Activated B cell treated with CpG ODN at 0.5 μM for 24 hours (primary cell): ENCODE data around the gene GSTA4. TPM values are rescaled to one million over a fixed set of nuclear protein-coding genes. Genes with fewer than 3 reads are reported as not detected.
"Not testable (repeated sequence)": the region's sequence is repeated elsewhere in the genome, so short reads cannot be mapped to it uniquely, and the experiment has no call there.

Experiments used
- ATAC-seq: fragments of 200-7000 bp; cut with Tn5 transposase; one replicate; pipeline ENCODE4 v1.10.0; 2021; ENCODE audit warnings: low read depth, mild to moderate bottlenecking, moderate library complexity
- CTCF ChIA-PET: fragments of 350-600 bp; sonication (Branson Sonifier 250); formaldehyde crosslinking; loops from one replicate; lab custom pipeline; 2021; ENCODE audit warnings: antibody characterized with exemption; lab: Charles Lee
- POLR2A ChIA-PET: fragments of 350-600 bp; sonication (Branson Sonifier 250); formaldehyde crosslinking; loops from one replicate; lab custom pipeline; 2021; ENCODE audit warnings: antibody characterized with exemption; lab: Charles Lee
- DNase-seq: peaks from one replicate; pipeline ENCODE4 v3.0.0; 2022
- H3K27ac Mint-ChIP-seq: one replicate; pipeline ENCODE4 v1.8.0; 2020; ENCODE audit warnings: mixed read lengths
- H3K27me3 Mint-ChIP-seq: one replicate; pipeline ENCODE4 v1.8.0; 2021; ENCODE audit warnings: mixed read lengths
- H3K36me3 Mint-ChIP-seq: one replicate; pipeline ENCODE4 v1.8.0; 2021; ENCODE audit warnings: low read depth, mixed read lengths
- H3K4me1 Mint-ChIP-seq: one replicate; pipeline ENCODE4 v1.8.0; 2021; ENCODE audit warnings: mixed read lengths
- H3K4me3 Mint-ChIP-seq: one replicate; pipeline ENCODE4 v1.8.0; 2020; ENCODE audit warnings: mild to moderate bottlenecking, mixed read lengths
- H3K9me3 Mint-ChIP-seq: one replicate; pipeline ENCODE4 v1.8.0; 2020; ENCODE audit warnings: mixed read lengths
- CTCF ChIP-seq: fragments of 200-600 bp; IDR thresholded peaks from one replicate; pipeline ENCODE4 v1.8.0; 2022; ENCODE audit warnings: antibody characterized with exemption, mild to moderate bottlenecking
- intact Hi-C: fragments of 100-400 bp; cut with micrococcal nuclease; formaldehyde crosslinking; loops from one replicate; pipeline ENCODE4 v1.15.1; 2024
- total RNA-seq: library from RNA; stranded (reverse); gene quantifications from 2 replicates; pipeline ENCODE4 v1.2.3, GENCODE V29; 2022

The GSTA4 gene
- total RNA-seq, 1 donor from 2014 or later: 3.3 TPM

- POLR2A ChIA-PET: no interaction called here
- no peak overlapping the region for H3K27ac Mint-ChIP-seq
- TF ChIP-seq CTCF: no peak
- no peaks in the 10 kb centered on the region for H3K36me3 Mint-ChIP-seq
- H3K4me3 Mint-ChIP-seq: no peak overlapping the region
- intact Hi-C loops: no loop called here
- DNase-seq (no peak), ATAC-seq (no peak)
- H3K27me3 Mint-ChIP-seq: peaks cover 4% of the 10 kb centered on the region
- H3K9me3 Mint-ChIP-seq: no peaks in the 10 kb centered on the region
- H3K4me1 Mint-ChIP-seq: no peaks in the 10 kb centered on the region
- CTCF ChIA-PET: no interaction called here
Measured at GRCh38 chr6:52953911-52954839, 40.9 kb downstream of the GSTA4 start.

- H3K4me3 Mint-ChIP-seq: no peak overlapping the region
- ATAC-seq (no peak), DNase-seq (no peak)
- H3K4me1 Mint-ChIP-seq: no peaks in the 10 kb centered on the region
- ChIA-PET POLR2A (no interaction called here), CTCF (no interaction called here)
- no peaks in the 10 kb centered on the region for H3K9me3 Mint-ChIP-seq
- no peaks in the 10 kb centered on the region for H3K36me3 Mint-ChIP-seq
- H3K27ac Mint-ChIP-seq: no peak overlapping the region
- H3K27me3 Mint-ChIP-seq: peaks cover 9% of the 10 kb centered on the region
- no peak for TF ChIP-seq CTCF
- intact Hi-C loops: no loop called here
Measured at GRCh38 chr6:52946306-52946705, 48.8 kb downstream of the GSTA4 start.

GRCh38 chr6:52942821-52943220, 52.3 kb downstream of the GSTA4 start:
- H3K36me3 Mint-ChIP-seq, DNase-seq, H3K27ac Mint-ChIP-seq, H3K4me1 Mint-ChIP-seq, H3K27me3 Mint-ChIP-seq, H3K9me3 Mint-ChIP-seq, ATAC-seq, intact Hi-C loops, H3K4me3 Mint-ChIP-seq, CTCF ChIA-PET: not testable (repeated sequence)
- POLR2A ChIA-PET: interaction anchor here (0.6 kb wide), 1 partner anchor 577 kb away, joined by 6 read pairs; no protein-coding TSS in a partner anchor

- no peak for DNase-seq
- ChIA-PET CTCF (no interaction called here), POLR2A (interaction anchor here (0.6 kb wide), 1 partner anchor 576 kb away, joined by 6 read pairs; no protein-coding TSS in a partner anchor)
- intact Hi-C loops: no loop called here
- no peak overlapping the region for H3K4me3 Mint-ChIP-seq
- H3K27me3 Mint-ChIP-seq: peaks cover 7% of the 10 kb centered on the region
- no peak for ATAC-seq
- TF ChIP-seq CTCF: no peak
- H3K27ac Mint-ChIP-seq: no peak overlapping the region
- no peaks in the 10 kb centered on the region for H3K36me3 Mint-ChIP-seq
- no peaks in the 10 kb centered on the region for H3K9me3 Mint-ChIP-seq
- H3K4me1 Mint-ChIP-seq: no peaks in the 10 kb centered on the region
Measured at GRCh38 chr6:52942221-52942620, 52.9 kb downstream of the GSTA4 start.

GRCh38 chr6:52937908-52938307, 57.2 kb downstream of the GSTA4 start:
- Mint-ChIP-seq H3K9me3 (no peaks in the 10 kb centered on the region), H3K4me3 (no peak overlapping the region), H3K27ac (no peak overlapping the region), H3K27me3 (peaks cover 4% of the 10 kb centered on the region), H3K36me3 (no peaks in the 10 kb centered on the region), H3K4me1 (no peaks in the 10 kb centered on the region)
- DNase-seq: no peak
- ChIA-PET POLR2A (no interaction called here), CTCF (no interaction called here)
- intact Hi-C loops: no loop called here
- ATAC-seq: no peak
- no peak for TF ChIP-seq CTCF
